IMR-90 (cell line): ENCODE measurements around the gene NXN.

Experiments
- CTCF ChIP-seq: conservative IDR thresholded peaks from 2 replicates; pipeline ENCODE4 v1.5.1; 2012; ENCODE audit warnings: mild to moderate bottlenecking, low read depth, low read length, improper control_type of control experiment
- RAD21 ChIP-seq: IDR thresholded peaks from 2 replicates; pipeline ENCODE4 v1.6.1; 2012; ENCODE audit warnings: low read length, improper control_type of control experiment
- RFX5 ChIP-seq: IDR thresholded peaks from 2 replicates; pipeline ENCODE4 v1.8.0; 2012; ENCODE audit warnings: low read depth, mild to moderate bottlenecking, low read length, moderate library complexity
- SMC3 ChIP-seq: fragments of 150-350 bp; IDR thresholded peaks from 2 replicates; pipeline ENCODE4 v1.6.1; 2016; ENCODE audit warnings: low read depth, mild to moderate bottlenecking, antibody characterized with exemption, low read length, moderate library complexity
- TF ChIP-seq, protein P1 (sequence below): fragments of 150-350 bp; IDR thresholded peaks from 2 replicates; pipeline ENCODE4 v1.6.1; 2017; ENCODE audit warnings: mild to moderate bottlenecking, antibody characterized with exemption, low read length, low read depth

GRCh38 chr17:967122-967521, 12.5 kb downstream of the NXN start:
- TF ChIP-seq RAD21 (no peak), CTCF (no peak), SMC3 (no peak), RFX5 (no peak)
- TF ChIP-seq, protein P1, sequence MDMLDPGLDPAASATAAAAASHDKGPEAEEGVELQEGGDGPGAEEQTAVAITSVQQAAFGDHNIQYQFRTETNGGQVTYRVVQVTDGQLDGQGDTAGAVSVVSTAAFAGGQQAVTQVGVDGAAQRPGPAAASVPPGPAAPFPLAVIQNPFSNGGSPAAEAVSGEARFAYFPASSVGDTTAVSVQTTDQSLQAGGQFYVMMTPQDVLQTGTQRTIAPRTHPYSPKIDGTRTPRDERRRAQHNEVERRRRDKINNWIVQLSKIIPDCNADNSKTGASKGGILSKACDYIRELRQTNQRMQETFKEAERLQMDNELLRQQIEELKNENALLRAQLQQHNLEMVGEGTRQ: no peak
